NB4 (cell line): ENCODE results near the gene HARBI1.

Experiments used
- POLR2A ChIP-seq: IDR thresholded peaks from 2 replicates; pipeline ENCODE4 v1.6.1; 2011; ENCODE audit warnings: mild to moderate bottlenecking; ENCODE audit not compliant: insufficient read length; ENCODE audit errors: extremely low read depth
- TF ChIP-seq, protein P1 (sequence below): IDR thresholded peaks from one replicate; pipeline ENCODE4 v1.5.1; 2012; ENCODE audit warnings: low read depth, low read length

DNA sequence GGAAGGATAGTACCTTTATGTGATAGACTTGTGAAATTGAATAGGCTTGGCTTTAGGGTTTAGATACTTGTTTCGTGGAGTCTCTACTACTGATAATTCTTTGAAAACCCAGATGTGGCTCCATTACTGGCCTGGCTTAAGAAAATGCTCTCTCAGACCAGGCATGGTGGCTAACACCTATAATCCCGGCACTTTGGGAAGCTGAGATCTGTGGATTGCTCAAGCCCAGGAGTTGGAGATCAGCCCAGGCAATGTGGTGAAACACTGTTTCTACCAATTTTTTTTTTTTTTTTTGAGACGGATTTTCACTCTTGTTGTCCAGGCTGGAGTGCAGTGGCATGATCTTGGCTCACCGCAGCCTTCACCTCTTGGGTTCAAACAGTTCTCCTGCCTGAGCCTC lies 41.2 kb upstream of the HARBI1 start:
- TF ChIP-seq, protein P1, sequence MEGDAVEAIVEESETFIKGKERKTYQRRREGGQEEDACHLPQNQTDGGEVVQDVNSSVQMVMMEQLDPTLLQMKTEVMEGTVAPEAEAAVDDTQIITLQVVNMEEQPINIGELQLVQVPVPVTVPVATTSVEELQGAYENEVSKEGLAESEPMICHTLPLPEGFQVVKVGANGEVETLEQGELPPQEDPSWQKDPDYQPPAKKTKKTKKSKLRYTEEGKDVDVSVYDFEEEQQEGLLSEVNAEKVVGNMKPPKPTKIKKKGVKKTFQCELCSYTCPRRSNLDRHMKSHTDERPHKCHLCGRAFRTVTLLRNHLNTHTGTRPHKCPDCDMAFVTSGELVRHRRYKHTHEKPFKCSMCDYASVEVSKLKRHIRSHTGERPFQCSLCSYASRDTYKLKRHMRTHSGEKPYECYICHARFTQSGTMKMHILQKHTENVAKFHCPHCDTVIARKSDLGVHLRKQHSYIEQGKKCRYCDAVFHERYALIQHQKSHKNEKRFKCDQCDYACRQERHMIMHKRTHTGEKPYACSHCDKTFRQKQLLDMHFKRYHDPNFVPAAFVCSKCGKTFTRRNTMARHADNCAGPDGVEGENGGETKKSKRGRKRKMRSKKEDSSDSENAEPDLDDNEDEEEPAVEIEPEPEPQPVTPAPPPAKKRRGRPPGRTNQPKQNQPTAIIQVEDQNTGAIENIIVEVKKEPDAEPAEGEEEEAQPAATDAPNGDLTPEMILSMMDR, result no peak
- TF ChIP-seq POLR2A, result no peak
